ENCODE data around the gene SCYGR4. TPM values are rescaled to one million over a fixed set of nuclear protein-coding genes. Genes with fewer than 3 reads are reported as not detected.
"Not testable (repeated sequence)": the region's sequence is repeated elsewhere in the genome, so short reads cannot be mapped to it uniquely, and the experiment has no call there.

SCYGR4 gene
- total RNA-seq, 4 donors from 2014 or later: not detected

DNA sequence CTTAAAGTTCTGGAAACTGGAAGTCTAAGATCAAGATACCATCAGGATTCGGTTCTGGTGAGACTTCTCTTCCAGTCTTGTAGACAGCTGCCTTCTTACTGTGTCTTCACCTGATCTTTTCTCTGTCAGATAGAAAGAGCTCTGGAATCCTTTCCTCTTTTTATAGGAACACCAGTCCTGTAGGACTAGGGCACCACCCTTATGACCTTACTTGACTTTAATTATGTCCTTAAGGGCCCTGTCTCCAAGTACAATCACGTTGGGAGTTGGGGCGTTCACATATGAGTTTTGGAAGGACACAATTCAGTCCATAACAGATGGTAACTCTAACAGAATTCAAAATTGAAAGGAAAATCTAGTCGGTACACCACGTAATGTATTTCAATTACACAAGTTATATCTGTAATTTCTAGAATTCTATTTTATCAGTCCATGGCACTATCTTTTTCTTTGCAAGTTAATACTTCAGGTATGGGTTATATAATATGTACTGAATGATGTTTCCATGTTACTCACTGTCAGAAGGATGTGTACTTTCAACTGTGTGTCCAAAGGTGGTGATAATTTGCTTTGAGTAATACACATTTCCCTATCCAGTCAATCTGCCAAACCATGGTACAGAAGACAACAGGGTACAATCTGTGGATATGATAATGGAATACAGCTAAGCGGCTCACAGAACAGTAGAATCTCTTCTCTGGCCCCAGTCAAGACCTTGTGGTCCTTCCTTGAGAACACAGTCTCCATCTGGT is 48.1 kb downstream of the SCYGR4 start:
- Histone ChIP-seq H3K4me3 (no peak overlapping the region), H3K9me3 (no peaks in the 10 kb centered on the region), H3K27ac (no peak overlapping the region), H3K4me1 (no peaks in the 10 kb centered on the region), H3K36me3 (no peaks in the 10 kb centered on the region), H3K27me3 (no peaks in the 10 kb centered on the region)
- in situ Hi-C loops (cut with MboI; ENCODE audit: low sequenced_read_pairs in 4 of 4) (loop anchor here in 1 of 4 donors (10.0 kb wide), 1 partner anchor 99 kb away; no protein-coding TSS in a partner anchor), intact Hi-C loops (cut with DNase I; ENCODE audit: low total_unique reads) (no loop called here)
- no peak for ATAC-seq
- no peak for DNase-seq
- TF ChIP-seq, protein P1, sequence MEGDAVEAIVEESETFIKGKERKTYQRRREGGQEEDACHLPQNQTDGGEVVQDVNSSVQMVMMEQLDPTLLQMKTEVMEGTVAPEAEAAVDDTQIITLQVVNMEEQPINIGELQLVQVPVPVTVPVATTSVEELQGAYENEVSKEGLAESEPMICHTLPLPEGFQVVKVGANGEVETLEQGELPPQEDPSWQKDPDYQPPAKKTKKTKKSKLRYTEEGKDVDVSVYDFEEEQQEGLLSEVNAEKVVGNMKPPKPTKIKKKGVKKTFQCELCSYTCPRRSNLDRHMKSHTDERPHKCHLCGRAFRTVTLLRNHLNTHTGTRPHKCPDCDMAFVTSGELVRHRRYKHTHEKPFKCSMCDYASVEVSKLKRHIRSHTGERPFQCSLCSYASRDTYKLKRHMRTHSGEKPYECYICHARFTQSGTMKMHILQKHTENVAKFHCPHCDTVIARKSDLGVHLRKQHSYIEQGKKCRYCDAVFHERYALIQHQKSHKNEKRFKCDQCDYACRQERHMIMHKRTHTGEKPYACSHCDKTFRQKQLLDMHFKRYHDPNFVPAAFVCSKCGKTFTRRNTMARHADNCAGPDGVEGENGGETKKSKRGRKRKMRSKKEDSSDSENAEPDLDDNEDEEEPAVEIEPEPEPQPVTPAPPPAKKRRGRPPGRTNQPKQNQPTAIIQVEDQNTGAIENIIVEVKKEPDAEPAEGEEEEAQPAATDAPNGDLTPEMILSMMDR (IDR thresholded peaks at IDR 0.05 in 4 of 5, conservative IDR thresholded peaks at IDR 0.05 in 1 of 5): no peak
- TF ChIP-seq POLR2A (IDR thresholded peaks at IDR 0.05): no peak

DNA sequence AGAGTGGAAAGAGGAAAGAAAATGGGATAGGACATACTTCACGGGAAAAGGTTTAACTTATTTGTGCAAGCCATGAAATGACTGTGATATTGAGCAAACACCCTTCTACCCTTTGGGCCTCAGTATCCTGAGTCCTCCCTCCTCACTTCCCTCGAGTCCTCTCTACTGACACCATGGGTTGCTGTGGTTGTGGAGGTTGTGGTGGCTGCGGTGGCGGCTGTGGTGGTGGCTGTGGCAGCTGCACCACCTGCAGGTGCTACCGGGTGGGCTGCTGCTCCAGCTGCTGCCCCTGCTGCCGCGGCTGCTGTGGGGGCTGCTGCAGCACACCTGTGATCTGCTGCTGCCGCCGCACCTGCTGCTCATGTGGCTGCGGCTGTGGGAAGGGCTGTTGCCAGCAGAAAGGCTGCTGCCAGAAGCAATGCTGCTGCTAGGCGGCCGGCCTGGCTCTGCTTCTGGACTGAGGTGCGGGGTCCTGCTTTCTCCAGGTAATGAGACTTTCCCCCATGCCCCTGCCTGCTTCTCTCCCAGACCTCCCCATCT is 49.4 kb downstream of the SCYGR4 start, which contains the start of gene SCYGR5:
Gene SCYGR5, plus strand, starts transcription at position 174 of the 540 bp plus-strand sequence. Its CDS starts 0 bp downstream, at position 174.
- intact Hi-C loops (cut with DNase I; ENCODE audit: low total_unique reads); H3K27ac ChIP-seq; ATAC-seq; DNase-seq; H3K9me3 ChIP-seq; H3K4me3 ChIP-seq; H3K36me3 ChIP-seq; H3K4me1 ChIP-seq; H3K27me3 ChIP-seq: not testable (repeated sequence)
- in situ Hi-C loops (cut with MboI; ENCODE audit: low sequenced_read_pairs in 4 of 4): loop anchor here in 1 of 4 donors (10.0 kb wide), 1 partner anchor 98 kb away; no protein-coding TSS in a partner anchor

Other genes with a start within 250 kb of the SCYGR4 start
- gene TM4SF20, start 238.2 kb upstream of the SCYGR4 start, total RNA-seq: not detected
- gene SCYGR1, start 229.5 kb upstream of the SCYGR4 start, total RNA-seq: not detected
- gene AGFG1, start 145.3 kb upstream of the SCYGR4 start, total RNA-seq: 10 to 100 TPM; 55.1 to 75.6 (median 61.5) TPM
- not detected for gene SCYGR2, start 18.6 kb upstream of the SCYGR4 start, total RNA-seq
- gene SCYGR3, start 2.7 kb upstream of the SCYGR4 start, total RNA-seq: not detected
- gene SCYGR5, start 49.3 kb downstream of the SCYGR4 start, total RNA-seq: not detected
- under 1 TPM in 3 of 4 donors, not detected in 1; 0.20 to 0.82 (median 0.80) TPM for gene SLC19A3, start 100.5 kb downstream of the SCYGR4 start, total RNA-seq
- not detected for gene SCYGR6, start 107.3 kb downstream of the SCYGR4 start, total RNA-seq
- not detected for gene SCYGR7, start 110.8 kb downstream of the SCYGR4 start, total RNA-seq
- not detected for gene SCYGR8, start 128.4 kb downstream of the SCYGR4 start, total RNA-seq
- 1 to 10 TPM in 1 of 4 donors, under 1 TPM in 1, not detected in 2; 0.40 to 1.5 TPM for gene CCL20, start 196.3 kb downstream of the SCYGR4 start, total RNA-seq